T47D (cell line): ENCODE data around the gene PDSS2.
"Not testable (repeated sequence)": the region's sequence is repeated elsewhere in the genome, so short reads cannot be mapped to it uniquely, and the experiment has no call there.

Source experiments
- DNase-seq, 2 experiments: peaks; one replicate each; pipeline versions ENCODE4 v3.0.0 to v3.0.0-alpha.2; 2011 to 2012; ENCODE audit warnings: low read depth in 1 of 2, low spot score in 1 of 2
- JUND ChIP-seq: IDR thresholded peaks from 2 replicates; pipeline ENCODE4 v1.6.1; 2012; ENCODE audit warnings: low read depth
- in situ Hi-C: cut with HindIII; loops from 2 replicates; pipeline ENCODE4 v1.10.0; 2016; ENCODE audit warnings: low sequenced_read_pairs, low pct_unique_long_range_greater_than_20kb

Gene PDSS2

GRCh38 chr6:107218142-107218541, 241.2 kb downstream of the PDSS2 start:
- no peak for TF ChIP-seq JUND
- in situ Hi-C loops, result no loop called here

GRCh38 chr6:107217248-107217647, 242.1 kb downstream of the PDSS2 start:
- no peak for DNase-seq
- in situ Hi-C loops, result no loop called here
- no peak for TF ChIP-seq JUND

More at GRCh38 chr6:107218142-107218541, 241.2 kb downstream of the PDSS2 start:
- DNase-seq, result no peak

- DNase-seq, result peak in 1 of 2 experiments; percentile 5
- in situ Hi-C loops, result no loop called here
- TF ChIP-seq JUND, result no peak
Measured at GRCh38 chr6:107216197-107216933, 243.0 kb downstream of the PDSS2 start.

- in situ Hi-C loops, result no loop called here
- DNase-seq, result no peak
- TF ChIP-seq JUND, result no peak
Measured at GRCh38 chr6:107215334-107215733, 244.0 kb downstream of the PDSS2 start.

GRCh38 chr6:107214655-107215054, 244.7 kb downstream of the PDSS2 start:
- no peak for TF ChIP-seq JUND
- in situ Hi-C loops, result no loop called here
- DNase-seq, result no peak

- DNase-seq, result no peak
- in situ Hi-C loops, result no loop called here
- no peak for TF ChIP-seq JUND
Measured at GRCh38 chr6:107209406-107210305, 249.7 kb downstream of the PDSS2 start.

GRCh38 chr6:107207251-107207873, 252.0 kb downstream of the PDSS2 start:
- TF ChIP-seq JUND, result no peak
- no peak for DNase-seq
- in situ Hi-C loops, result no loop called here

GRCh38 chr6:107205058-107205998, 254.0 kb downstream of the PDSS2 start:
- in situ Hi-C loops, result no loop called here
- TF ChIP-seq JUND, result no peak
- DNase-seq, result no peak

- no peak for TF ChIP-seq JUND
- DNase-seq, result peak in 1 of 2 experiments; percentile 9
- in situ Hi-C loops, result no loop called here
Measured at GRCh38 chr6:107202876-107203468, 256.4 kb downstream of the PDSS2 start.

- in situ Hi-C loops, result no loop called here
- no peak for TF ChIP-seq JUND
- DNase-seq, result no peak
Measured at GRCh38 chr6:107198631-107199416, 260.5 kb downstream of the PDSS2 start.

- no peak for DNase-seq
- in situ Hi-C loops, result no loop called here
Measured at GRCh38 chr6:107196152-107196551, 263.2 kb downstream of the PDSS2 start.

GRCh38 chr6:107194723-107195122, 264.6 kb downstream of the PDSS2 start:
- DNase-seq, in situ Hi-C loops: not testable (repeated sequence)

More at GRCh38 chr6:107196152-107196551, 263.2 kb downstream of the PDSS2 start:
- TF ChIP-seq JUND, result no peak
